ENCODE data around the gene PLD2.

DNA sequence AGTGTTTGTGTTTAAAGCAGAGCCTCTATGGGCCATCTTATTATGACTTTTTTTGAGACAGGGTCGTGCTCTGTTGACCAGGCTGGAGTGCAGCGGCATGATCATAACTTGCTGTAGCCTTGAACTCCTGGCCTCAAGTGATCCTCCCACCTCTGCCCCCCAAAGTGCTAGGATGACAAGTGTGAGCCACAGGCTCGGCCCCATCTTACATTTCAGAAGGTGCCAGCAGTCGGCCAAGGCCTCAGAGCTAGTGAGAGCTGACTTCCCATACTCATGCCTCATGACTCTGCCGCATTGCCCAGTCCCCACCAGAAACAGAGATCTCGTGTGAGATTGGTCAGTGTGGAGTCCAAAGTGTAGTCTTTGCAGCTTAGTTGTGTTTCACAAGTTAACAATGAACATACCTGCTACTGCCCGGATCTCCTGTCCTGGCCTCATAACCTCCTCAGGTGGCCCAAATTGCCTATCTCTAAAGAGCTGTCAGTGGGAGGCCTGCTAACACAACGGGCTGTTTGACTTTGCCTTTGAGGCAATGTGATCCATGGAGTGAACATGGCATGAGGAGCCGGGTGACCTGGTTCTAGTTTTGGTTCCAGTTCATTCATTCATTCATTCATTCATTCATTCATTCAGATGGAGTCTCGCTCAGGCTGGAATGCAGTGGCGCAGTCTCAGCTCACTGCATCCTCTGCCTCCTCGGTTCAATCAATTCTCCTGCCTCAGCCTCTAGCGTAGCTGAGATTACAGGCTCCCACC lies 39.9 kb downstream of the PLD2 start:
- TF ChIP-seq, protein P1, sequence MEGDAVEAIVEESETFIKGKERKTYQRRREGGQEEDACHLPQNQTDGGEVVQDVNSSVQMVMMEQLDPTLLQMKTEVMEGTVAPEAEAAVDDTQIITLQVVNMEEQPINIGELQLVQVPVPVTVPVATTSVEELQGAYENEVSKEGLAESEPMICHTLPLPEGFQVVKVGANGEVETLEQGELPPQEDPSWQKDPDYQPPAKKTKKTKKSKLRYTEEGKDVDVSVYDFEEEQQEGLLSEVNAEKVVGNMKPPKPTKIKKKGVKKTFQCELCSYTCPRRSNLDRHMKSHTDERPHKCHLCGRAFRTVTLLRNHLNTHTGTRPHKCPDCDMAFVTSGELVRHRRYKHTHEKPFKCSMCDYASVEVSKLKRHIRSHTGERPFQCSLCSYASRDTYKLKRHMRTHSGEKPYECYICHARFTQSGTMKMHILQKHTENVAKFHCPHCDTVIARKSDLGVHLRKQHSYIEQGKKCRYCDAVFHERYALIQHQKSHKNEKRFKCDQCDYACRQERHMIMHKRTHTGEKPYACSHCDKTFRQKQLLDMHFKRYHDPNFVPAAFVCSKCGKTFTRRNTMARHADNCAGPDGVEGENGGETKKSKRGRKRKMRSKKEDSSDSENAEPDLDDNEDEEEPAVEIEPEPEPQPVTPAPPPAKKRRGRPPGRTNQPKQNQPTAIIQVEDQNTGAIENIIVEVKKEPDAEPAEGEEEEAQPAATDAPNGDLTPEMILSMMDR (IDR thresholded peaks at IDR 0.05), result no peak
- TF ChIP-seq POLR2A (IDR thresholded peaks at IDR 0.05), result no peak

All from right lobe of liver (tissue), 4 donors.